ENCODE data around the gene CDC42BPA. TPM values are rescaled to one million over a fixed set of nuclear protein-coding genes. Genes with fewer than 3 reads are reported as not detected.
"Not testable (repeated sequence)": the region's sequence is repeated elsewhere in the genome, so short reads cannot be mapped to it uniquely, and the experiment has no call there.

Gene CDC42BPA
- total RNA-seq, 2 donors from 2014 or later: 30.0 to 34.3 TPM

DNA sequence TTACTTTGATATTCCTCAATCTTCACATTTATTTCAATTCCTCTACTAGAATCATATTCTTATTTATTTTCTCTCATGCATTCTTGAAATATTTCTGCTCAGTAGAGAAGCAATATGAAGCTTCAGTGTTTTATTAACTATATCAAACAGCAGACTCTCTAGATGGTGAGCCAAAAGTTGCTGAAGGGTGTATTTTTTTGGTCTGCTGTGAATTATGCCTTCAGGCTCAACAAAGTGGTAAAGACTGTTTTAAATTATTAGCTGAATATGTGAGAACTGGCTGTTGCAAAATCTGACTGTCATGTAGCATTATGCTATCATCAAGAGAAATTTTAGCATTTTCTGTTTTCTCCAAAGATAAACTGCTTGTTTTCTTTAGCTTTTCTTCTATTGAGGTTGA, 24.9 kb upstream of the CDC42BPA start:
- Histone ChIP-seq H3K27ac (ENCODE audit: low read depth, low read length) (no peak overlapping the region), H3K4me1 (ENCODE audit: control insufficient read depth, insufficient read depth, low read length) (no peaks in the 10 kb centered on the region), H3K9me3 (ENCODE audit: control insufficient read depth, low read length) (no peaks in the 10 kb centered on the region), H3K36me3 (ENCODE audit: control insufficient read depth, insufficient read depth, low read length) (no peaks in the 10 kb centered on the region), H3K9ac (ENCODE audit: extremely low read depth, low read length, poor library complexity, severe bottlenecking) (no peak overlapping the region), H3K27me3 (ENCODE audit: control insufficient read depth, insufficient read depth, low read length, poor library complexity, severe bottlenecking) (no peaks in the 10 kb centered on the region), H3K4me3 (ENCODE audit: low read length) (no peak overlapping the region)
- Mint-ChIP-seq H3K4me3 (no peak overlapping the region), H3K36me3 (ENCODE audit: low read depth) (no peaks in the 10 kb centered on the region), H3K4me1 (no peaks in the 10 kb centered on the region), H3K27me3 (ENCODE audit: insufficient read depth) (peaks cover 8% of the 10 kb centered on the region), H3K9me3 (no peaks in the 10 kb centered on the region), H3K27ac (no peak overlapping the region)
- TF ChIP-seq, protein P1, sequence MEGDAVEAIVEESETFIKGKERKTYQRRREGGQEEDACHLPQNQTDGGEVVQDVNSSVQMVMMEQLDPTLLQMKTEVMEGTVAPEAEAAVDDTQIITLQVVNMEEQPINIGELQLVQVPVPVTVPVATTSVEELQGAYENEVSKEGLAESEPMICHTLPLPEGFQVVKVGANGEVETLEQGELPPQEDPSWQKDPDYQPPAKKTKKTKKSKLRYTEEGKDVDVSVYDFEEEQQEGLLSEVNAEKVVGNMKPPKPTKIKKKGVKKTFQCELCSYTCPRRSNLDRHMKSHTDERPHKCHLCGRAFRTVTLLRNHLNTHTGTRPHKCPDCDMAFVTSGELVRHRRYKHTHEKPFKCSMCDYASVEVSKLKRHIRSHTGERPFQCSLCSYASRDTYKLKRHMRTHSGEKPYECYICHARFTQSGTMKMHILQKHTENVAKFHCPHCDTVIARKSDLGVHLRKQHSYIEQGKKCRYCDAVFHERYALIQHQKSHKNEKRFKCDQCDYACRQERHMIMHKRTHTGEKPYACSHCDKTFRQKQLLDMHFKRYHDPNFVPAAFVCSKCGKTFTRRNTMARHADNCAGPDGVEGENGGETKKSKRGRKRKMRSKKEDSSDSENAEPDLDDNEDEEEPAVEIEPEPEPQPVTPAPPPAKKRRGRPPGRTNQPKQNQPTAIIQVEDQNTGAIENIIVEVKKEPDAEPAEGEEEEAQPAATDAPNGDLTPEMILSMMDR (conservative IDR thresholded peaks at IDR 0.05): no peak
- DNase-seq: no peak

- Mint-ChIP-seq H3K27me3 (ENCODE audit: insufficient read depth) (peaks cover 11% of the 10 kb centered on the region), H3K27ac (no peak overlapping the region), H3K4me3 (no peak overlapping the region), H3K9me3 (no peaks in the 10 kb centered on the region), H3K36me3 (ENCODE audit: low read depth) (no peaks in the 10 kb centered on the region), H3K4me1 (peaks cover 4% of the 10 kb centered on the region)
- Histone ChIP-seq H3K27ac (ENCODE audit: low read depth, low read length) (no peak overlapping the region), H3K27me3 (ENCODE audit: control insufficient read depth, insufficient read depth, low read length, poor library complexity, severe bottlenecking) (no peaks in the 10 kb centered on the region), H3K9ac (ENCODE audit: extremely low read depth, low read length, poor library complexity, severe bottlenecking) (no peak overlapping the region), H3K9me3 (ENCODE audit: control insufficient read depth, low read length) (no peaks in the 10 kb centered on the region), H3K4me1 (ENCODE audit: control insufficient read depth, insufficient read depth, low read length) (no peaks in the 10 kb centered on the region), H3K4me3 (ENCODE audit: low read length) (no peak overlapping the region), H3K36me3 (ENCODE audit: control insufficient read depth, insufficient read depth, low read length) (no peaks in the 10 kb centered on the region)
- TF ChIP-seq, protein P1 (conservative IDR thresholded peaks at IDR 0.05): no peak
- DNase-seq: no peak
- 83 to 94% methylated on average over 1 to 3 of the region's 3 CpGs for WGBS, 2 experiments (ENCODE audit: insufficient coverage in 1 of 2, insufficient read length in 1 of 2)
Observed at GRCh38 chr1:227342075-227342829, 24.0 kb upstream of the CDC42BPA start.

- H3K4me1 Mint-ChIP-seq: peaks cover 14% of the 10 kb centered on the region
- peaks cover 12% of the 10 kb centered on the region for H3K27me3 Mint-ChIP-seq (ENCODE audit: insufficient read depth)
- H3K36me3 Mint-ChIP-seq (ENCODE audit: low read depth); H3K27me3 ChIP-seq (ENCODE audit: control insufficient read depth, insufficient read depth, low read length, poor library complexity, severe bottlenecking); H3K36me3 ChIP-seq (ENCODE audit: control insufficient read depth, insufficient read depth, low read length); H3K4me1 ChIP-seq (ENCODE audit: control insufficient read depth, insufficient read depth, low read length); H3K4me3 Mint-ChIP-seq; H3K4me3 ChIP-seq (ENCODE audit: low read length); H3K27ac Mint-ChIP-seq; DNase-seq; H3K9ac ChIP-seq (ENCODE audit: extremely low read depth, low read length, poor library complexity, severe bottlenecking); H3K27ac ChIP-seq (ENCODE audit: low read depth, low read length): not testable (repeated sequence)
- peaks cover 17% of the 10 kb centered on the region for H3K9me3 Mint-ChIP-seq
- WGBS, 2 experiments (ENCODE audit: insufficient coverage in 1 of 2, insufficient read length in 1 of 2): 70 to 97% methylated on average over 3 to 4 of the region's 4 CpGs
- H3K9me3 ChIP-seq (ENCODE audit: control insufficient read depth, low read length): peaks cover 14% of the 10 kb centered on the region
Observed at GRCh38 chr1:227336136-227336535, 17.8 kb upstream of the CDC42BPA start.
